Kidney (tissue), 14 donors: Measurements from ENCODE around the gene C1GALT1. TPM values are rescaled to one million over a fixed set of nuclear protein-coding genes. Genes with fewer than 3 reads are reported as not detected.

Experiments
- DNase-seq, 5 donors: peaks; one replicate each; pipeline ENCODE4 v3.0.0-alpha.2; 2013 to 2020
- FAIRE-seq: peaks from 2 replicates; lab custom pipeline; 2012; peaks lifted over from hg19 to GRCh38; lab: Jason Lieb, UNC
- H3K27ac ChIP-seq, 2 donors: one replicate each; pipeline ENCODE4 v1.7.0; 2013; ENCODE audit warnings: low read depth in 2 of 2, low read length in 2 of 2, inconsistent platforms in 1 of 2
- H3K27me3 ChIP-seq: one replicate; pipeline ENCODE4 v1.7.1; 2013; ENCODE audit warnings: low read length, inconsistent platforms; ENCODE audit not compliant: control insufficient read depth, insufficient read depth
- H3K36me3 ChIP-seq, 3 donors: one replicate each; pipeline versions ENCODE4 v1.7.0 to v1.7.1; 2013; ENCODE audit warnings: low read length in 3 of 3, control low read depth in 1 of 3, inconsistent platforms in 1 of 3; ENCODE audit not compliant: insufficient read depth in 3 of 3, control insufficient read depth in 2 of 3
- H3K4me1 ChIP-seq, 3 donors: one replicate each; pipeline versions ENCODE4 v1.7.0 to v1.7.1; 2013; ENCODE audit warnings: low read length in 3 of 3, inconsistent platforms in 1 of 3, low read depth in 1 of 3; ENCODE audit not compliant: control insufficient read depth in 2 of 3, insufficient read depth in 2 of 3
- H3K4me3 ChIP-seq, 3 donors: one replicate each; pipeline versions ENCODE4 v1.7.0 to v1.8.1; 2013; ENCODE audit warnings: low read length in 3 of 3, control low read depth in 1 of 3, inconsistent platforms in 1 of 3
- H3K9ac ChIP-seq, 3 donors: one replicate each; pipeline versions ENCODE4 v1.7.0 to v1.7.1; 2013; ENCODE audit warnings: low read length in 3 of 3, control low read depth in 1 of 3, inconsistent platforms in 1 of 3
- H3K9me3 ChIP-seq, 3 donors: one replicate each; pipeline versions ENCODE4 v1.7.0 to v1.7.1; 2013; ENCODE audit warnings: low read length in 3 of 3, control low read depth in 1 of 3, inconsistent platforms in 1 of 3; ENCODE audit not compliant: control insufficient read depth in 2 of 3, insufficient read depth in 1 of 3
- intact Hi-C: fragments of 100-400 bp; cut with DNase I; formaldehyde crosslinking; loops from one replicate; pipeline ENCODE4 v1.11.1; 2022
- polyA plus RNA-seq: library from polyadenylated mRNA; stranded (reverse); fragments of 350-450 nt; fragmentation: Illumina TruSeq; extraction: RNeasy Lipid Tissue Mini Kit (QIAGEN cat#74804); gene quantifications from one replicate; pipeline ENCODE4 v1.2.3, GENCODE V29; 2014; ENCODE audit warnings: low read depth, low replicate concordance; ENCODE audit not compliant: insufficient read depth
- total RNA-seq: library from RNA; stranded (reverse); fragmentation: NEBNext Ultra II Directional; extraction: Animal tissue kit (Norgen Biotek cat#: 25700); gene quantifications from one replicate; pipeline ENCODE4 v1.2.1, GENCODE V29; 2021
- TF ChIP-seq, protein P1 (sequence below): IDR thresholded peaks from 3 replicates; pipeline ENCODE4 v1.5.1; 2012; ENCODE audit warnings: mild to moderate bottlenecking, moderate library complexity, borderline replicate concordance; ENCODE audit not compliant: insufficient read depth; ENCODE audit errors: extremely low read depth
- donor health status: control.
- donor health status: control.
- donor health status: control.
- donor health status: control.
- donor health status: control.
- donor health status: DM: yes; HTN: yes; CAD: no.
- donor health status: Normal renal cell carcinoma (clear cell type).

Gene C1GALT1
- total and polyA plus RNA-seq, 2 donors from 2014 or later, result 16.0 to 43.0 TPM

DNA sequence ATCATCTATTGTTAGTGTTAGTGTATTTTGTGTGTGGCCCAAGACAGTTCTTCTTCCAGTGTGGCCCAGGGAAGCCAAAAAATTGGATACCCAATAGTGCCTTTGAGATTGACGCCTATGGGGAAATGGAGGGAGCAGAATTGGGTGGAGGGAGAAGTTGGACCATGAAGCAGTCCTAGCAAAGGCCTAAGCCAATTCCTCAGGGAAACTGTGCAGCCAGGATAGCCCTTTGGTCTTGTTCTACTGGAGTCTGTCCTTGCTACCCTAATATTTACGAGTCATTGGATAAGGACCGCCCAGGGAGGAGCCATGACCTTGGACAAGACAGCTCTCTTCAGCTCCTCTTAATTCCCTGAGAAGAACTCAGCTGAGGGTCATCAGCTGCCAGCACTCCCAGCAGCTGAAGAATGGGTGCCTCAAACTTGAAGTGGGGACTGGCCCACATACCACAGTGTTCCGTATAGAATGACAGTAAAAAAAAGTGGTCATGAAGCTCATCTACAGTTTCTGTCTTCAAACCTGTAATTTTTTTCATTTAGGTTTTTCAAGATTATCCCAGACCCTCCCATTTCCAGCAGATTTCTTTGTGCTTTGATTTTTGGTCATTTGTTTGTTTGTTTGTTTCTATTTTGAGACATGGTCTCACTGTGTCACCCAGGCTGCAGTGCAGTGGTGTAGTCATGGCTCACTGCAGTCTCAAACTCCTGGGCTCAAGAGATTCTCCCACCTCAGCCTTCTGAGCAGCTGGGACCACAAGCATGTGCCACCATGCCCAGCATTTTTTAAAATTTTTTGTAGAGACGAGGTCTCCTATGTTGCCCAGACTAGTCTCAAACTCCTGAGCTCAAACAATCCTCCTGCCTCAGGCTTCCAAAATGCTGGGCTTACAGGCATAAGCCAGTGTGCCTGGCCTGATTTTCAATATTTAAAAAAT lies 81.2 kb downstream of the C1GALT1 start:
- Histone ChIP-seq H3K9ac (no peak overlapping the region), H3K27ac (no peak overlapping the region), H3K27me3 (no peaks in the 10 kb centered on the region), H3K4me1 (no peaks in the 10 kb centered on the region), H3K9me3 (no peaks in the 10 kb centered on the region), H3K36me3 (no peaks in the 10 kb centered on the region), H3K4me3 (no peak overlapping the region)
- DNase-seq (no peak), FAIRE-seq (no peak)
- TF ChIP-seq, protein P1, sequence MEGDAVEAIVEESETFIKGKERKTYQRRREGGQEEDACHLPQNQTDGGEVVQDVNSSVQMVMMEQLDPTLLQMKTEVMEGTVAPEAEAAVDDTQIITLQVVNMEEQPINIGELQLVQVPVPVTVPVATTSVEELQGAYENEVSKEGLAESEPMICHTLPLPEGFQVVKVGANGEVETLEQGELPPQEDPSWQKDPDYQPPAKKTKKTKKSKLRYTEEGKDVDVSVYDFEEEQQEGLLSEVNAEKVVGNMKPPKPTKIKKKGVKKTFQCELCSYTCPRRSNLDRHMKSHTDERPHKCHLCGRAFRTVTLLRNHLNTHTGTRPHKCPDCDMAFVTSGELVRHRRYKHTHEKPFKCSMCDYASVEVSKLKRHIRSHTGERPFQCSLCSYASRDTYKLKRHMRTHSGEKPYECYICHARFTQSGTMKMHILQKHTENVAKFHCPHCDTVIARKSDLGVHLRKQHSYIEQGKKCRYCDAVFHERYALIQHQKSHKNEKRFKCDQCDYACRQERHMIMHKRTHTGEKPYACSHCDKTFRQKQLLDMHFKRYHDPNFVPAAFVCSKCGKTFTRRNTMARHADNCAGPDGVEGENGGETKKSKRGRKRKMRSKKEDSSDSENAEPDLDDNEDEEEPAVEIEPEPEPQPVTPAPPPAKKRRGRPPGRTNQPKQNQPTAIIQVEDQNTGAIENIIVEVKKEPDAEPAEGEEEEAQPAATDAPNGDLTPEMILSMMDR, result no peak
- intact Hi-C loops, result no loop called here

DNA sequence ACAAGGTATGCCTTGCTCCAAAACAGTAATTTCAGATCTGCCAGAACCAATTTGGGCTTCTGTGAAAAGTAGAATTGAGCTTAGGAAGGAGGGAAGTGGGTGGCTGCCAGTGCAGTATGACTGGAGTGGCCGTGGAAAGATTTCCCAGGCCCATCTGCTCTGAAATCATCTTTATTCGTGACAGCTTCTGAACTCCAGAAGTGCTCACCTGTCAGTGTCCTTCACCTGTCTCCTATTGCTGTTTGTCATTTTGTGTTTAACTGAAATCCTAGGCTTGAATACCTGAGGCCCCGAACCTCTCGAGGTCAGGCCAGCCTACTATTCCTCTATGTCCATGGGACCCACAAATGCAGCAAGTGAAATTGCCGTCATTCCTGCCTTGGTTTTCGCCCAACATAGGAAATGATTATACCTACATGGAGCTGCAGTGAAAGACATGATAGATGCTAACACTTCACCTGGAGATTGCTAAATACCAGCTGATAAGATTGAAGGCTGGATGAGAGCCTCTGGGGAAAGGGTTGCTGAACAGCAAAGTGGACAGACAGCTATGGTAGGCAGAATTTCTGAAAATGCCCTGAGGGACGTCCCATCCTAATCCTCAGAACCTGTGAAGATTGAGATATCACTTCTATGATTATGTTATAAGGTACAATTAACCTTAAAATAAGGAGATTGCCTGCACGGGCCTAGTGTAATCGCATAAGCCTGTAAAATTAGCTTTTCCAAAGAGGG lies 82.1 kb downstream of the C1GALT1 start:
- TF ChIP-seq, protein P1, result no peak
- FAIRE-seq, result no peak
- no peak overlapping the region for H3K4me3 ChIP-seq
- DNase-seq, result no peak
- no peaks in the 10 kb centered on the region for H3K4me1 ChIP-seq
- no peak overlapping the region for H3K9ac ChIP-seq
- intact Hi-C loops, result no loop called here
- H3K36me3 ChIP-seq, result no peaks in the 10 kb centered on the region
- no peaks in the 10 kb centered on the region for H3K9me3 ChIP-seq
- H3K27ac ChIP-seq, result no peak overlapping the region
- H3K27me3 ChIP-seq, result no peaks in the 10 kb centered on the region

- FAIRE-seq (no peak), DNase-seq (peak in 3 of 5 donors; percentile 9 to 59 (median 15))
- no peak overlapping the region for H3K4me3 ChIP-seq
- no peak overlapping the region for H3K9ac ChIP-seq
- H3K9me3 ChIP-seq, result no peaks in the 10 kb centered on the region
- no peaks in the 10 kb centered on the region for H3K4me1 ChIP-seq
- H3K27ac ChIP-seq, result no peak overlapping the region
- no peaks in the 10 kb centered on the region for H3K36me3 ChIP-seq
- TF ChIP-seq, protein P1, result no peak
- H3K27me3 ChIP-seq, result no peaks in the 10 kb centered on the region
- intact Hi-C loops, result no loop called here
Measured at GRCh38 chr7:7265081-7266075, 83.0 kb downstream of the C1GALT1 start.
